NB4 (cell line): ENCODE results near the gene RSPH1.

Experiments used
- CTCF ChIP-seq: IDR thresholded peaks from one replicate; pipeline ENCODE4 v1.5.1; 2012; ENCODE audit warnings: low read depth, low read length
- MAX ChIP-seq: IDR thresholded peaks from 2 replicates; pipeline ENCODE4 v1.6.1; 2011; ENCODE audit warnings: low read depth, low read length
- POLR2A ChIP-seq: IDR thresholded peaks from 2 replicates; pipeline ENCODE4 v1.6.1; 2011; ENCODE audit warnings: mild to moderate bottlenecking; ENCODE audit not compliant: insufficient read length; ENCODE audit errors: extremely low read depth

GRCh38 chr21:42531771-42532170 lies 35.7 kb upstream of the RSPH1 start:
- TF ChIP-seq POLR2A (no peak), CTCF (no peak), MAX (no peak)
